OCI-M1 (cell line): ENCODE data around the gene PLK5.
"Not testable (repeated sequence)": the region's sequence is repeated elsewhere in the genome, so short reads cannot be mapped to it uniquely, and the experiment has no call there.

Experiments used
- DNase-seq: peaks from one replicate; lab custom pipeline; 2025; lab: John Stamatoyannopoulos, UW

Gene PLK5

DNA sequence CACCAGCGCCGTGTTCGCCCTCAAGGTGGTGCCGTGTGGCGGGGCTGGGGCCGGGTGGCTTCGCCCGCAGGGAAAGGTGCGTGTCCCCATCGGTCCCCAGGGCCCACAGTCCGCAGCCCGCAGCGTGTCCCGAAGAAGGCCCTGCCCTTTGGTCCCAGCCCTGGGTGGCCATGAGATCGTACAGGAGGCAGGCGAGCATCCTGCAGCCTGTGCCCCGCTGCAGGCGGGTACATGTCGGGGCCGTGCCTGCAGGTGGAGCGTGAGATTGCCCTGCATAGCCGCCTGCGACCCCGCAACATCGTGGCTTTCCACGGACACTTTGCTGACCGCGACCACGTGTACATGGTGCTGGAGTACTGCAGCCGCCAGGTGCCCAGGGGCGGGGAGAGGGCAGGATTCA is 1.5 kb downstream of the PLK5 start:
- no peak for DNase-seq

DNA sequence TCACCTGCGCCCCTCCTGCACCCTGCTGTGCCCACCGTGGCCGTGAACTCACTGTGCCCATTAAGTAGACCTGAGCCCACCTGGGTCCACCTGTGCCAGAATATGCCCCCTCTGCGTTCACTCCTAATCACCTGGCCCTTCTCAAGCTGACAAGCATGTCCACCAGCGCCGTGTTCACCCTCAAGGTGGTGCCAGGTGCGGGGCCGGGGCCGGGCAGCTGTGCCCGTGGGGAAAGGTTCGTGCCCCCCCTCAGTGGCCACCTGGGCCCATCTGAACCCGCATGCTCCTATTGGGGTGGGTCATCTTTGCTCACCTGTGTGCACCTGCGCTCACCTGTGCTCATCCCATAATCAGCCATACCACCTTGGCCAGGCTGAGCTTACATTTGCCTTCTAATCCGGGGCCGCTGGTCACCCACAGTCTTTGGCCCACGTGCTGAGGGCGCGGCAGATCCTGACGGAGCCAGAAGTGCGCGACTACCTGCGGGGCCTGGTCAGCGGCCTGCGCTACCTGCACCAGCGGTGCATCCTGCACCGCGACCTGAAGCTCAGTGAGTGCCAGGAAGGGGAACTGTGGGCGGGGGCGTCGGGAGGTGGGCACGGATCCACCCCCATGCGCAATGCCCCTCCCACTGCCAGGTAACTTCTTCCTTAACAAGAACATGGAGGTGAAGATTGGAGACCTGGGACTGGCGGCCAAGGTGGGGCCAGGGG is 2.3 kb downstream of the PLK5 start:
- no peak for DNase-seq

DNA sequence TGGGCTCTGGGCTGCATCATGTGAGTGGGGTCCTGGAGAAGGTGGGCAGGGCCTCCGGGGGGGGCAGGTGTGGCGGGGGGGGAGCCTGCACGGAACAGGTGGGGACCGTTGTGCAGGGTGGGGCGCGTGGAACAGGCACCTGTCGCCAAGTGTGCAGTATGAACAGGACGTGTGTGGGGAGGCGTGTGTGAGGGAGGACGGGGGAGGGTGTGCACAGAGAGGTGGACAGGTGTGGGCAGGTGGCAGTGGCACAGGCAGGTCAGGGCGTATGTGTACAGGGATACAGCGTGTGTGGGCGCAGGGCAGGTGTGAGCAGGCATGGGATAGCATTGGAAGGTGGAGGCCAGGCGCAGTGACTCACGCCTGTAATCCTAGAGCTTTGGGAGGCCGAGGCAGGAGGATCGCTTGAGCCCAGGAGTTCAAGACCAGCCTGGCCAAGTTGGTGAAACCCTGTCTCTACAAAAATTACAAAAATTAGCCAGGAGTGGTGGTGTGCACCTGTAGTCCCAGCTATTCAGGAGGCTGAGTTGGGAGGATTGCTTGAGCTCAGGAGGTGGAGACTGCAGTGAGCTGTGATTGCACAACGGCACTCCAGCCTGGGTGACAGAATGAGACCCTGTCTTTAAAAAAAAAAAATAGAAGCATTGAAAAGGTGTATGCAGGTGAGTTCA is 3.2 kb downstream of the PLK5 start:
- no peak for DNase-seq

DNA sequence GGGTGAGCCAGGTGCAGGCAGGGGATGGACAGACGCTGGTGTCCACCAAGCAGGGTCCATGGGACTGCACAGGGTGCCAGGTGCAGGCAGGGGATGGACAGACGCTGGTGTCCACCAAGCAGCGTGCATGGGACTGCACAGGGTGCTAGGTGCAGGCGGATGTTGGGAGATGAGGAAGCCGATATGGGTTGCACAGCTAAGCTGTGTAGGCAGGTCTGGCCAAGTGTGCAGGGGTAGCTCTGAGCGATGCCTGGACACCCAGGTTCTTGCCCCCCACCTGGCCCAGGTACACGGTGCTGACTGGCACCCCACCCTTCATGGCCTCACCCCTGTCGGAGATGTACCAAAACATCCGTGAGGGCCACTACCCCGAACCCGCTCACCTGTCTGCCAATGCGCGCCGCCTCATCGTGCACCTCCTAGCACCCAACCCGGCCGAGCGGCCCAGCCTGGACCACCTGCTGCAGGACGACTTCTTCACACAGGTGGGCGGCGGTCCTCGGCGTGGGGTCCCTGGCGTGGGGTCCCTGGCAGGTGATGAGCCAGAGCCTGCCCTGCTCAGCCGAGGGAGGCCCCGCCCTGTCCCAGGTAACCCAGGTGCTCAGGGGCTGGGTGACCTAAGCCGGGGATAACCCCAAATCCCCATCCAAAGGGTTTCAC is 3.9 kb downstream of the PLK5 start:
- DNase-seq = no peak

DNA sequence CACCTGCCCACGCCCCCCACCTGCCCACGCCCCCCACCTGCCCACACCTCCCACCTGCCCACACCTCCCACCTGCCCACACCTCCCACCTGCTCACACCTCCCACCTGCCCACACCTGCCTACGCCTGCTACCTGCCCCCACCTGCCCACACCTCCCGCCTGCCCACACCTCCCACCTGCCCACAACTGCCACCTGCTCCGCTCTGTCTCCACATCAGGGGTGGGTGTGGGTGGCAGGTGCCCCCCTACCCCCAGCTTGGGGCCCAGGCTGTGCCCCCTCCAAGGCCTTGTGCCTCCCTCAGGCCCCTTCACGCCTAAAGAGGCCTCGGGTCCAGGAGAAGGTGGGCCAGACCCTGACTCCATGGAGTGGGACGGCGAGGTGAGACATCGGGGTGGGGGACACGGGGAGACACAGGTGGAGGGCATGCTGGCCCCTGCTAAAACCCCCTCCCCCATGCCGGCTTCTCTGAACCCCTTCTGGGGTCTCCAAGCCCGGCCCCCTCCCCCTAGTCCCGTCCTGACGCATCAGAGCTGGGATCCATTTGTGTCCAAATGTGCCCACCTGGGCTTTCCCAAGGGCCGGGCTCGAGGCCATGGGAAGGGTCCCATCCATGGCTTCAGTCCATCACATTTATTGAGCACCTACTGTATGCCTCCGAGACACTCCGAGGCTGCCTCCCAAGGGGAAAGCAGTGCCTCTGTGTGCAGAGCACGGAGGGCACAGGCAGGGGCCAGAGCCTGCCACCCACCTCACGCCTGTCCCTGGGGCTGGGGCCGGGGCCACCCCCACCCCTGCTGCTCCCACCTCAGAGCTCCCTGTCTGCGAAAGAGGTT is 4.9 kb downstream of the PLK5 start:
- DNase-seq = no peak

DNA sequence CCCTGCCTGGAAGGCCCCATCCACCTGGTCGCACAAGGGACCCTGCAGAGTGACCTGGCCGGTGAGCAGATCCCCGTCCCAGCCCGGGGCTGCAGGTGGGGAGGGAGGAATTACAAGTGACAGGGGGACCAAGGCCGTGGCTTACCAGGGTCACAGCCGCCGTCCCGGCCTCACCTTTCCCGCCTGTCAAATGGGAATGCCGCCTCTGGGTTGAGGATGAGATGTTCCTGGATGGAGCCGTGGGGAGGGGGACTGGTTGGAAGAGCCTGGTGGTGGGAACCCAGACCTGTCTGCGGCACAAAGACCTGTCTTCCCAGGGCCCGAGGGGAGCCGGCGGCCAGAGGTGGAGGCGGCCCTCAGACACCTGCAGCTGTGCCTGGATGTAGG is 5.5 kb downstream of the PLK5 start:
- no peak for DNase-seq

DNA sequence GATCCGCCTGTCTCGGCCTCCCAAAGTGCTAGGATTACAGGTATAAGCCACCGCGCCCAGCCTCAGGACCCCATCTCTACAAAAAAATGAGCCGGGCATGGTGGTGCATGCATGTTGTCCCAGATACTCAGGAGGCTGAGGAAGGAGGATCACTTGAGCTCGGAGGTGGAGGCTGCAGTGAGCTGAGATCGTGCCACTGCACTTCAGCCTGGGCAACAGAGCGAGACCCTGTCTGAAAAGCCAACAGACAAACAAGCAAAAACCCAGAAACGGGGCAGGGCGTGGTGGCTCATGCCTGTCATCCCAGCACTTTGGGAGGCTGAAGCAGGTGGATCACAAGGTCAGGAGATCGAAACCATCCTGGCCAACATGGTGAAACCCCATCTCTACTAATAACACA is 7.0 kb downstream of the PLK5 start:
- not testable (repeated sequence) for DNase-seq

DNA sequence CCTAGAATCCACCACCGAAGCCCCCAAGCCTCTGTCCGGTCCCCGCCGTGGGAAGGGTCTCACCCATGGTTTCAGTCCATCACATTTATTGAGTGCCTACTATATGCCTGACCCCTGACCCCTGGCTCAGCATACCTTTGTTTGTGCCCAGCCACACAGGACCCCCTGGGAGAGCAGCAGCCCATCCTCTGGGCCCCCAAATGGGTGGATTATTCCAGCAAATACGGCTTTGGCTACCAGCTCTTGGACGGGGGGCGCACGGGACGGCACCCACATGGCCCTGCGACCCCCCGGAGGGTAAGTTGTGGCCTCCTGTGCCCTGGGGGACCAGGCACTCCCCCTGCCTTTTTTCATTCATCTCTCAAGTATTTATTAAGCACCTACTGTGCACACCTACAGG is 7.7 kb downstream of the PLK5 start:
- no peak for DNase-seq

DNA sequence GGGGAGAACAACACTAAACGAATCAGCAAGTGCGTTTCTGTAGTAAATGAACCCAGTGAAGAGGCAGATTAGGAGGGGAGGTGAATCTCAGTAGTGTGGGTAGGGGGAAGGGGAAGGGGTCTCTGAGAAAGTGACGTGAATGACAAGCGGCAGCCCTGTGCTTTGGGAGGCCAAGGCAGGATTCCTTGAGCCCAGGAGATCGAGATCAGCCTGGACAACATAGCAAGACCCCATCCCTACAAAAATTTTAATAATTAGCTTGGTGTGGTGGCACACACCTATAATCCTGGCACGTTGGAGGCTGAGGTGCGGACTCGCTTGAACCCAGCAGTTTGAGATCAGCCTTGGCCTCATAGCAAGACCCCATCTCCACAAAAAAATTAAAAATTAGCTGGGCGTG is 8.1 kb downstream of the PLK5 start:
- DNase-seq = no peak

DNA sequence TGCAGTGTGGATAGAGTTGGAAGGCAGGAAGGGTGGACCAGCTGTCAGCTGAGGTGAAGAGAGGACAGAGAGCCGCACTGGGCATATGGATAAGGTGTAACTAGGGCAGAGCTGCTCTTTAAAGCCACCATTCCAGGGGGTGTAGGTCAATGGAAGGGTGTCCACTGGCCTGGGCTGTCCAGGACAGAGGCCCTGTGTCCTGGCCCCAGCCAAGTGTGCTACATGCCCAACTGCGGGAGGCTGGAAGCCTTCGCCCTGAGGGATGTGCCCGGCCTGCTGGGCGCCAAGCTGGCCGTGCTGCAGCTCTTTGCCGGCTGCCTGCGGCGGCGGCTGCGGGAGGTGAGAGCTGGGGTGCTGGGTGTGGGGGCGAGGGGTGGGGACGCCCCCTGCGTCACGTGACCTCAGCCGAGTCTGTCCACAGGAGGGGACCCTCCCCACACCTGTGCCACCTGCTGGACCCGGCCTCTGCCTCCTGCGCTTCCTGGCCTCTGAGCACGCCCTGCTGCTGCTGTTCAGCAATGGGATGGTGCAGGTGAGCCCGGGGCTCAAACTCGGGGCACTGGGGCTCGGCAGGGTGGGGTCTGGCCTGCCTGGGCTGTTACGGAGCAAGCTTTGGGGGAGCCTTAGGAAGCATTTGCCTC is 9.8 kb downstream of the PLK5 start:
- no peak for DNase-seq

DNA sequence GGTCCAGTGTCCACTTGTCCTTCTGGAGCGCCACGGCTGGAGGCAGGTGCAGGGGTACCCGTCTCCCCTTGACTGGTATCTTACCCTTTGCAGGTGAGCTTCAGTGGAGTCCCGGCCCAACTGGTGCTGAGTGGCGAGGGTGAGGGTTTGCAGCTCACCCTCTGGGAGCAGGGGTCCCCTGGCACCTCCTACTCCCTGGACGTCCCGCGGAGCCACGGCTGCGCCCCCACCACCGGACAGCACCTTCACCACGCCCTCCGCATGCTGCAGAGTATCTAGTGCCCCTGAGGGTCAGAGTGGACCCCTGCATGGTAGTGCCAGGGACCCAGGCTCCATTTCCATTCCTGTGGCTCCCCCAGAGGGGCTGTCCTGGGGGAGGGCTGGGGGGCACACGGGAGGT is 11.1 kb downstream of the PLK5 start:
- DNase-seq = no peak

DNA sequence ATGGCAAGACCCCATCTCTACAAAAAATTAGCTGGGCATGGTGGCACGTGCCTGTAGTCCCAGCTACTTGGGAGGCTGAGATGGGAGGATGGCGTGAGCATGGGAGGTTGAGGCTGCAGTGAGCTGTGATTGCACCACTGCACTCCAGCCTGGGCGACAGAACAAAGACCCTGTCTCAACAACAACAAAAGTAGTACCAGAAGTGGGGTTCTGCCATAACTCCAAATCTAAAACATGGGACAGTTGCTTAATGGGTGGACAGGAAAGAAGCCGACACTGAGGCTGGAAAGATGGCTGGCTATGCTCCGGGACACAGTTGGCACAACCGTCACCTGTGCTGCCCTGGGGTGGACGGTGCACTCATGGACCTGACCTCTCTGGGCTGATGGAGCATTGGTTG is 11.8 kb downstream of the PLK5 start:
- DNase-seq = not testable (repeated sequence)

DNA sequence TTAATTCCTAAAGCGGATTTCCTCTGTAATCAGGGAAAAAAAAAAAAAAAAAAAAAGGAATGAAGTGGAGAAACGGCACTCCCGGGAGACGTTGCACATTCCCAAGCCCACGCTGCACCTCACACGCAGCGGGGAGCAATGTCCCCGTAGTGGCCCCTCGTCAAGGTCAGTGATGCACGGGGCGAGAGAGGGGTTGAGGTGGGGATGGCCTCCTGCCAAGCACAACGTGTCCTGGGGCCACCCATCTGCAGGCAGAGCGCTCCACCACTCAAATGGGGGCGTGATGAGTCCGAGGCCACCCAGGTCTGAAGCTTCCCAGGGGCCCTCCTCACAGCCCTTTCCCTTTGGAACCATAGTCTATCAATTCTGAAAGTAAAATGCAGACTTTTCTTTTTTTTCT is 15.1 kb downstream of the PLK5 start:
- no peak for DNase-seq

DNA sequence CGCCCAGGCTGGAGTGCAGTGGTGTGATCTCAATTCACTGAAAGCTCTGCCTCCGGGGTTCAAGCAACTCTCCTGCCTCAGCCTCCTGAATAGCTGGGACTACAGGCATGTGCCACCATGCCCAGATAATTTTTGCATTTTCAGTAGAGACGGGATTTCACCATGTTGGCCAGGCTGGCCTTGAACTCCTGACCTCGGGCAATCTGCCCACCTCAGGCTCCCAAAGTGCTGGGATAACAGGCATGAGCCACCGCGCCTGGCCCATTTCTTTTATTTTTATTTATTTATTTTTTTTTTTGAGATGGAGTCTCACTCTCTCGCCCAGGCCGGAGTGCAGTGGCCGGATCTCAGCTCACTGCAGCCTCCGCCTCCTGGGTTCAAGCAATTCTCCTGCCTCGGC is 15.9 kb downstream of the PLK5 start:
- not testable (repeated sequence) for DNase-seq

DNA sequence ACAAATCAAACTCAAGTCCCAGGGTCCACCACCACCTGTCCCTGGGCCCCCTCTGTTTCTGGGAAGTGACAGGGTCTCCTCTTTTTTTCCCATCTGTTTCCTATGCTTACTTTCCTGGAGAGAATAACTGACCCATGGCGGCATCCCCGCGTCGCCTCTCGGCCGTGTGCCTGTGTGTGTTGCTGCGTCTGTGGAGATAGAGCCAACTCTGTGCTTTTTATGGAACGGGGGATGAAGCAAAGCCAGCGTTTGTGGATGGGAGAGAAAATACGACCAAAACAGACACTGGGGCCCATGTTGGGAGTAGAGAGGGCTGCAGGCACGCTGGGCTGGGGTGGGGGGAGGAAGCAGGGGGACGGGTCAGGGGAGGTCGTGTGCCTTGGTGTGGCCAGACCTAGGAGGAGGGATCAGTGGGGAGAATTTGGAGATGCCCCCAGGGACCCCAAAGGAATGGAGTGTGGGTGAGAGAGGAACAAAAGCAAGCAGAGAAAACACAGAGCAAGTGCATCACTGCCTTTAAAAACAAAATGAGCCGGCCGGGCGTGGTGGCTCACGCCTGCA is 16.6 kb downstream of the PLK5 start:
- no peak for DNase-seq

DNA sequence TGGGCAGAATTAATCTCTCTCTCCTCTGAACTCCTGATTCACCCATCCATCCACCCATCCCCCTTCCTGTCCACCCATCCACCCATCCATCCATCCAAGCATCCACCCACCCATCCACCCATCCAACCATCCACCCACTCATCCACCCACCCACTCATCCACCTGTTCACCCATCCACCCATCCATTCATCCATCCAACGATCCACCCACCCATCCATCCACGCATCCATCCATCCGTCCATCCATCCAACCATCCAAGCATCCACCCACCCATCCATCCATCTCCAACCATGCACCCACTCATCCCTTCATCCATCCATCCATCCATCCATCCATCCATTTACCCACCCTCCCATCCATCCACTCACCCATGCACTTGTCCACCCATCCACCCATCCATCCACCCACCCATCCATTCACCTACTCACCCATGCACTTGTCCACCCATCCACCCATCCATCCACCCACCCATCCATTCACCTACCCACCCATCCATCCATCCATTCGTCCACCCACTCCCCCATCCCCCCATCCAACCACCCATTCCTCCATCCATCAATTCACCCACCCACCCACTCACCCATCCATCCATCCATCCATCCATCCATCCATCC is 25.6 kb downstream of the PLK5 start:
- no peak for DNase-seq

DNA sequence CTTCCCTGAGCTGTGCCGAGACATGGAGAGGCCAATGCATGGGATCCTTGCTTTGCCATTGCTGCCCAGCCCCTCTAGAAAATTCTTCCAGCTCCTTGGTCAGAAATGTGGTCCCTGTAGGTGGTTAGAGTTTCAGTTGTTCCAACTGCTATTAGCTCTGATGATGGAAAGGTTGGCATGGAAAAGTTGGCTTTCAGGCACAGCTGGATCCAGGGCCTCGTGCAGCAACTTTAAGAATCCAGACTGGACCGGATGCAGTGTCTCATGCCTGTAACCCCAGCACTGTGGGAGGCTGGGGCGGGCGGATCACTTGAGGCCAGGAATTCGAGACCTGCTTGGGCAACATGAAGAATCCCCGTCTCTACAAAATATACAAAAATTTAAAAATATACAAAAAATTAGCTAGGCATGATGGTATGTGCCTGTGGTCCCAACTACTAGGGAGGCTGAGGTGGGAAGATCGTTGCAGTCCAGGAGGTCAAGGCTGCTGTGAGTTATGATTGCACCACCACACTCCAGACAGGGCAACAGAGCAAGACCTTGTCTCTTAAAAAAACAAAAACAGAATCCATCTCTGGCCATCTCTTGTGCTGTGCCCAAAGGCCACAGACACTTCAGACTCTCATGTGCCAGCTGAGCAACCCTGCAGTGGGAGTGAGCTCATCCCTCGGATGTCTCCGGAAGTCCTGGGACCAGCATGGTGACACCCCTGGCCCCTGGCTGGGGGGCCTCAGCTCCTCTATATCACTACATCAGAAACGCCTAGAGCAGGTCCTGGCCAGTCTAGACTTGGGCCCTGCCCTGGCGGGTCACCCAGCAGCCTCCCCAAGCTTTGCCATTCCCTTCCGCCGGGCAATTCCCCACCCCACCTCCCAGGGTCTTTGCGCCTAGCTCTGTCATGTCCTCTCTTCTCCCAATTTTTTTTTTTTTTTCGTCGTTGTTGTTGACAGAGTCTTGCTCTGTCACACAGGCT is 27.5 kb downstream of the PLK5 start:
- no peak for DNase-seq

DNA sequence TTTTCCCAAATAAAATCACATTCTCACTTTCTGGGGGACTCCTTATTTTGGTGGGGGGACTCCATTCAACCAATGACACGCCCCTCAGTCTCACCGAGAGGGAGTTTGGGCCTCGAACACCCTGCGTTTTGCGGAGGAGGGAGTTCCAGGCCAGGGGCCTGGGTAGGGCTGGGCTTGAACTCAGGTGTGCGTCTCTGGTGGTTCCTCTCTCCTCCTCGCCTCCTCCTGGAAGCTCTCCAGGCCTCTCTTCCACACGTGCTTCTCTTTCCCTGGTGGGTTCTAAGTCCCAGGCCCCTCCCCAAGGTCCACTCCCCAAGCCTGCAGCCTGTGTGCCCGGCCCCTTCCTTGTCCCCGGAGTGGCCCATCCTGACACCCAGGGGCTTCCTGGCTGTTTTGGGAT is 29.5 kb downstream of the PLK5 start:
- DNase-seq = no peak

DNA sequence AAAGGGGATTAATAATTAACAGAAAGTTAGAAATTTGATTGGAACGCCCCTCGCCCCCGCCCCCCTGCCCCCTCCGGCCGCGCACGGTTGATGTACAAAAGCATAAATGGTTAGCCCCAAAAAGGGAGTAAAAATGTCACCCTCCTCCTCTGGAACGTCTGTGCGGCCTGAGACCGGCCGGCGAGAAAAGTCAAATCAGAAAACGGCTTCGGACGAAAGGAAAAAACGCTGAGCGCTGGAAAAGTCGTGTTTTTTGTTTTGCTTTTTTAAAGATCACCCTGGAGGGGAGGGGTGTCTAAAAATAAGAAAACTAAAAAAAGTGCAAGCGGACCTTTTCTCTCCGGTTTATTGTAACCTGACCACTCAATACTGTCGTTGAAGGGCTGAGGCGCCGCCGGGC is 31.1 kb downstream of the PLK5 start:
- DNase-seq = no peak
